Measurements from ENCODE around the gene VRK1.

DNA sequence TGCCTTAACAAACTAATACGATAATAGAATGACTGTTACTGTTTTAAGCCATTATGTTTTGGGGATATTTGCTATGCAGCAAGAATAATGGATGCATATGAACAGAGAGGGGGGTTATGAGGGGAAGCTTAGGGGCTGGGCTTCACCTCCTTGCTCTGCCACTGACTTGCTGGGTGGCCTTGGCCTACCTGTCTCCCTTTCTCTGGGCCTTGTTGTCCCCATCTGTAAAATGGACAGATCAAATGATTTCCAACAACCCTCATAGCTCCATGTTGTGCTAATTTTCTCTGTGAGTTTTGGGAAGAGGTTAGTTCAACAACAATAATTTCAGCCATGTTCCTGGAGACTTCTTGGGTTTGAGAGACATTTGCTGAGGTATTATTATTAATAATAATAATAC is 119.6 kb downstream of the VRK1 start:
- TF ChIP-seq ZNF8 (CRISPR knock-in tag; IDR thresholded peaks at IDR 0.05) = no peak
- no peak for TF ChIP-seq ISL1 (CRISPR knock-in tag; IDR thresholded peaks at IDR 0.05)
- no peak for TF ChIP-seq ZNF565 (CRISPR knock-in tag; conservative IDR thresholded peaks at IDR 0.05; ENCODE audit: low read depth)
- no peak for TF ChIP-seq POU6F1 (CRISPR knock-in tag; IDR thresholded peaks at IDR 0.05; ENCODE audit: borderline replicate concordance, low read depth)
- no peak for TF ChIP-seq TOX (CRISPR knock-in tag; IDR thresholded peaks at IDR 0.05; ENCODE audit: borderline replicate concordance)
- TF ChIP-seq CSDC2 (CRISPR knock-in tag; IDR thresholded peaks at IDR 0.05) = no peak
- no peak for TF ChIP-seq TCF4 (CRISPR knock-in tag; IDR thresholded peaks at IDR 0.05; ENCODE audit: borderline replicate concordance)
- no peak for TF ChIP-seq ZFP30 (CRISPR knock-in tag; IDR thresholded peaks at IDR 0.05)
- TF ChIP-seq BACH2 (CRISPR knock-in tag; IDR thresholded peaks at IDR 0.05; ENCODE audit: borderline replicate concordance) = no peak
- TF ChIP-seq PATZ1 (CRISPR knock-in tag; IDR thresholded peaks at IDR 0.05; ENCODE audit: borderline replicate concordance) = no peak
- no peak for TF ChIP-seq ESRRG (CRISPR knock-in tag; IDR thresholded peaks at IDR 0.05)
- no peak for TF ChIP-seq ZNF70 (CRISPR knock-in tag; IDR thresholded peaks at IDR 0.05)
- TF ChIP-seq PPARA (CRISPR knock-in tag; IDR thresholded peaks at IDR 0.05; ENCODE audit: borderline replicate concordance) = no peak
- no peak for TF ChIP-seq CSRNP3 (CRISPR knock-in tag; IDR thresholded peaks at IDR 0.05)

Data from SK-N-SH treated with all-trans-retinoic acid at 6 μM for 48 hours (cell line).